Natural killer cell treated with Interleukin-12 subunit alpha and Interleukin-12 subunit beta and Interleukin-15 and Interleukin-18, amount 100 ng/mL, for 72 hours (primary cell): ENCODE data around the gene MCOLN3. TPM values are rescaled to one million over a fixed set of nuclear protein-coding genes. Genes with fewer than 3 reads are reported as not detected.

Source experiments
- ATAC-seq, 2 donors: fragments of 150-1000 bp; cut with Tn5 transposase in 1 of 2; sonication (Bioruptor Pico), chemical (Tn5 transposase) in 1 of 2; 2 replicates each; pipeline ENCODE4 v1.10.0; 2021
- DNase-seq: peaks from one replicate; pipeline ENCODE4 v3.0.0; 2022; ENCODE audit warnings: low spot score
- H3K27ac Mint-ChIP-seq, 2 donors: 1 replicate in 1 of 2; 2 replicates in 1 of 2; pipeline ENCODE4 v1.8.0; 2022; ENCODE audit warnings: mixed read lengths in 2 of 2, mild to moderate bottlenecking in 1 of 2, moderate library complexity in 1 of 2
- H3K27me3 Mint-ChIP-seq, 2 donors: 1 replicate in 1 of 2; 2 replicates in 1 of 2; pipeline ENCODE4 v1.8.0; 2022; ENCODE audit warnings: mixed read lengths in 2 of 2
- H3K36me3 Mint-ChIP-seq: one replicate; pipeline ENCODE4 v1.8.0; 2022; ENCODE audit warnings: mixed read lengths
- H3K4me1 Mint-ChIP-seq, 2 donors: 1 replicate in 1 of 2; 2 replicates in 1 of 2; pipeline ENCODE4 v1.8.0; 2022; ENCODE audit warnings: low read depth in 2 of 2, mixed read lengths in 2 of 2, mild to moderate bottlenecking in 1 of 2
- H3K4me3 Mint-ChIP-seq: one replicate; pipeline ENCODE4 v1.8.0; 2022; ENCODE audit warnings: mixed read lengths
- H3K9me3 Mint-ChIP-seq: 2 replicates; pipeline ENCODE4 v1.8.0; 2022; ENCODE audit warnings: mixed read lengths
- total RNA-seq, 2 donors: library from RNA; stranded (reverse); gene quantifications; one replicate each; pipeline ENCODE4 v1.2.3, GENCODE V29; 2022

Gene MCOLN3
- total RNA-seq = under 1 TPM in 1 of 2 donors, not detected in 1; 0.31 TPM

GRCh38 chr1:85048296-85049064, at the start of gene MCOLN3:
MCOLN3 (minus strand) TSS chr1:85048500; CDS start chr1:85045360, 3,140 bp downstream.
- Mint-ChIP-seq H3K4me1 (peaks cover 0 to 5% of the 10 kb centered on the region in 2 donors), H3K4me3 (peak within 1 kb of the TSS; percentile 59), H3K9me3 (no peaks in the 10 kb centered on the region), H3K27me3 (peaks cover 28 to 56% of the 10 kb centered on the region in 2 donors), H3K36me3 (no peaks in the 10 kb centered on the region), H3K27ac (no peak within 1 kb of the TSS)
- DNase-seq (no peak), ATAC-seq (peak; percentile 75 to 82)

GRCh38 chr1:85093644-85094043, 45.3 kb upstream of the MCOLN3 start:
- H3K36me3 Mint-ChIP-seq = no peaks in the 10 kb centered on the region
- no peaks in the 10 kb centered on the region for H3K4me1 Mint-ChIP-seq
- H3K27me3 Mint-ChIP-seq = peaks cover 7 to 19% of the 10 kb centered on the region in 2 donors
- no peaks in the 10 kb centered on the region for H3K9me3 Mint-ChIP-seq
- H3K4me3 Mint-ChIP-seq = no peak overlapping the region
- DNase-seq = no peak
- no peak overlapping the region for H3K27ac Mint-ChIP-seq
- ATAC-seq = no peak

GRCh38 chr1:85091671-85092280, 43.5 kb upstream of the MCOLN3 start:
- ATAC-seq = no peak
- peaks cover 7 to 11% of the 10 kb centered on the region in 2 donors for H3K27me3 Mint-ChIP-seq
- H3K36me3 Mint-ChIP-seq = no peaks in the 10 kb centered on the region
- no peaks in the 10 kb centered on the region for H3K4me1 Mint-ChIP-seq
- no peaks in the 10 kb centered on the region for H3K9me3 Mint-ChIP-seq
- DNase-seq = no peak
- H3K4me3 Mint-ChIP-seq = no peak overlapping the region
- H3K27ac Mint-ChIP-seq = no peak overlapping the region

- Mint-ChIP-seq H3K27me3 (peaks cover 2 to 5% of the 10 kb centered on the region in 2 donors), H3K27ac (no peak overlapping the region), H3K4me1 (no peaks in the 10 kb centered on the region), H3K9me3 (no peaks in the 10 kb centered on the region), H3K4me3 (no peak overlapping the region), H3K36me3 (no peaks in the 10 kb centered on the region)
- DNase-seq (no peak), ATAC-seq (no peak)
Measured at GRCh38 chr1:85090225-85090624, 41.9 kb upstream of the MCOLN3 start.

- Mint-ChIP-seq H3K27ac (no peak overlapping the region), H3K4me3 (no peak overlapping the region), H3K4me1 (no peaks in the 10 kb centered on the region), H3K36me3 (no peaks in the 10 kb centered on the region), H3K27me3 (peaks cover 0 to 8% of the 10 kb centered on the region in 2 donors), H3K9me3 (no peaks in the 10 kb centered on the region)
- no peak for ATAC-seq
- no peak for DNase-seq
Measured at GRCh38 chr1:85089203-85089602, 40.9 kb upstream of the MCOLN3 start.

- H3K27me3 Mint-ChIP-seq = peaks cover 6 to 10% of the 10 kb centered on the region in 2 donors
- DNase-seq = no peak
- no peaks in the 10 kb centered on the region for H3K36me3 Mint-ChIP-seq
- H3K9me3 Mint-ChIP-seq = no peaks in the 10 kb centered on the region
- ATAC-seq = no peak
- H3K4me3 Mint-ChIP-seq = no peak overlapping the region
- no peak overlapping the region for H3K27ac Mint-ChIP-seq
- H3K4me1 Mint-ChIP-seq = no peaks in the 10 kb centered on the region
Measured at GRCh38 chr1:85088408-85088784, 40.1 kb upstream of the MCOLN3 start.

- no peak for DNase-seq
- H3K9me3 Mint-ChIP-seq = no peaks in the 10 kb centered on the region
- H3K27ac Mint-ChIP-seq = no peak overlapping the region
Measured at GRCh38 chr1:85087659-85088407, 39.5 kb upstream of the MCOLN3 start.

GRCh38 chr1:85085417-85085816, 37.1 kb upstream of the MCOLN3 start:
- no peak overlapping the region for H3K4me3 Mint-ChIP-seq
- H3K9me3 Mint-ChIP-seq = no peaks in the 10 kb centered on the region
- ATAC-seq = no peak
- peaks cover 11 to 17% of the 10 kb centered on the region in 2 donors for H3K27me3 Mint-ChIP-seq
- no peaks in the 10 kb centered on the region for H3K36me3 Mint-ChIP-seq
- H3K4me1 Mint-ChIP-seq = no peaks in the 10 kb centered on the region
- no peak for DNase-seq
- H3K27ac Mint-ChIP-seq = no peak overlapping the region

More at GRCh38 chr1:85087659-85088407, 39.5 kb upstream of the MCOLN3 start:
- Mint-ChIP-seq H3K4me1 (no peaks in the 10 kb centered on the region), H3K36me3 (no peaks in the 10 kb centered on the region), H3K27me3 (peaks cover 6 to 12% of the 10 kb centered on the region in 2 donors), H3K4me3 (no peak overlapping the region)
- ATAC-seq = no peak

GRCh38 chr1:85078903-85079302, 30.6 kb upstream of the MCOLN3 start:
- H3K27me3 Mint-ChIP-seq = peaks cover 16 to 37% of the 10 kb centered on the region in 2 donors

GRCh38 chr1:85074365-85074964, 26.2 kb upstream of the MCOLN3 start:
- peaks cover 10 to 21% of the 10 kb centered on the region in 2 donors for H3K27me3 Mint-ChIP-seq
- ATAC-seq = no peak
- no peak for DNase-seq
- peaks cover 6% of the 10 kb centered on the region for H3K36me3 Mint-ChIP-seq
- no peaks in the 10 kb centered on the region for H3K4me1 Mint-ChIP-seq
- no peak overlapping the region for H3K27ac Mint-ChIP-seq
- peaks cover 3% of the 10 kb centered on the region for H3K9me3 Mint-ChIP-seq
- no peak overlapping the region for H3K4me3 Mint-ChIP-seq

More at GRCh38 chr1:85078903-85079302, 30.6 kb upstream of the MCOLN3 start:
- Mint-ChIP-seq H3K36me3 (peaks cover 6% of the 10 kb centered on the region), H3K27ac (no peak overlapping the region), H3K4me3 (no peak overlapping the region), H3K4me1 (no peaks in the 10 kb centered on the region), H3K9me3 (peaks cover 3% of the 10 kb centered on the region)
- no peak for DNase-seq
- ATAC-seq = no peak

GRCh38 chr1:85070972-85071492, 22.7 kb upstream of the MCOLN3 start:
- Mint-ChIP-seq H3K9me3 (peaks cover 3% of the 10 kb centered on the region), H3K4me1 (no peaks in the 10 kb centered on the region), H3K36me3 (peaks cover 6% of the 10 kb centered on the region), H3K27me3 (peaks cover 8 to 13% of the 10 kb centered on the region in 2 donors), H3K27ac (no peak overlapping the region), H3K4me3 (no peak overlapping the region)
- no peak for ATAC-seq
- no peak for DNase-seq

GRCh38 chr1:85068846-85069245, 20.5 kb upstream of the MCOLN3 start:
- H3K27me3 Mint-ChIP-seq = peaks cover 8 to 18% of the 10 kb centered on the region in 2 donors
- no peaks in the 10 kb centered on the region for H3K36me3 Mint-ChIP-seq
- ATAC-seq (no peak), DNase-seq (no peak)
- H3K4me3 Mint-ChIP-seq = no peak overlapping the region
- H3K9me3 Mint-ChIP-seq = no peaks in the 10 kb centered on the region
- no peak overlapping the region for H3K27ac Mint-ChIP-seq
- H3K4me1 Mint-ChIP-seq = no peaks in the 10 kb centered on the region

GRCh38 chr1:85065550-85065949, 17.2 kb upstream of the MCOLN3 start:
- no peak for ATAC-seq
- Mint-ChIP-seq H3K4me3 (no peak overlapping the region), H3K27me3 (peaks cover 23 to 31% of the 10 kb centered on the region in 2 donors), H3K27ac (no peak overlapping the region), H3K4me1 (peaks cover 11 to 14% of the 10 kb centered on the region in 2 donors), H3K36me3 (no peaks in the 10 kb centered on the region), H3K9me3 (no peaks in the 10 kb centered on the region)
- no peak for DNase-seq
